Measurements from ENCODE around the gene BBX. TPM values are rescaled to one million over a fixed set of nuclear protein-coding genes. Genes with fewer than 3 reads are reported as not detected.
"Not testable (repeated sequence)": the region's sequence is repeated elsewhere in the genome, so short reads cannot be mapped to it uniquely, and the experiment has no call there.

Gene BBX
- total RNA-seq, 1 donor from 2014 or later = 141 TPM

GRCh38 chr3:107798381-107798780 lies 275.6 kb downstream of the BBX start:
- no peak for DNase-seq (ENCODE audit: low read depth)

- DNase-seq (ENCODE audit: low read depth) = no peak
Measured at GRCh38 chr3:107800710-107801109, 277.9 kb downstream of the BBX start.

GRCh38 chr3:107803170-107803569 lies 280.4 kb downstream of the BBX start:
- DNase-seq (ENCODE audit: low read depth) = no peak

- no peak for DNase-seq (ENCODE audit: low read depth)
Measured at GRCh38 chr3:107806021-107806420, 283.3 kb downstream of the BBX start.

GRCh38 chr3:107806536-107806935 lies 283.8 kb downstream of the BBX start:
- DNase-seq (ENCODE audit: low read depth) = no peak

GRCh38 chr3:107810171-107811071 lies 287.7 kb downstream of the BBX start:
- DNase-seq (ENCODE audit: low read depth) = peak; percentile 97

- DNase-seq (ENCODE audit: low read depth) = peak; percentile 32
Measured at GRCh38 chr3:107813026-107813425, 290.3 kb downstream of the BBX start.

GRCh38 chr3:107816107-107816506 lies 293.3 kb downstream of the BBX start:
- DNase-seq (ENCODE audit: low read depth) = peak; percentile 92

- peak; percentile 73 for DNase-seq (ENCODE audit: low read depth)
Measured at GRCh38 chr3:107817076-107817475, 294.3 kb downstream of the BBX start.

GRCh38 chr3:107818025-107818424 lies 295.3 kb downstream of the BBX start:
- DNase-seq (ENCODE audit: low read depth) = no peak

- no peak for DNase-seq (ENCODE audit: low read depth)
Measured at GRCh38 chr3:107819656-107820055, 296.9 kb downstream of the BBX start.

GRCh38 chr3:107822308-107822707 lies 299.5 kb downstream of the BBX start:
- DNase-seq (ENCODE audit: low read depth) = no peak

GRCh38 chr3:107824822-107825371 lies 302.1 kb downstream of the BBX start:
- DNase-seq (ENCODE audit: low read depth) = no peak

GRCh38 chr3:107825556-107825955 lies 302.8 kb downstream of the BBX start:
- DNase-seq (ENCODE audit: low read depth) = peak; percentile 21

GRCh38 chr3:107826727-107827126 lies 304.0 kb downstream of the BBX start:
- DNase-seq (ENCODE audit: low read depth) = no peak

- no peak for DNase-seq (ENCODE audit: low read depth)
Measured at GRCh38 chr3:107829185-107829584, 306.4 kb downstream of the BBX start.

- no peak for DNase-seq (ENCODE audit: low read depth)
Measured at GRCh38 chr3:107831590-107831989, 308.8 kb downstream of the BBX start.

- no peak for DNase-seq (ENCODE audit: low read depth)
Measured at GRCh38 chr3:107833043-107833442, 310.3 kb downstream of the BBX start.

GRCh38 chr3:107833722-107834416 lies 311.1 kb downstream of the BBX start:
- DNase-seq (ENCODE audit: low read depth) = no peak

GRCh38 chr3:107835001-107835400 lies 312.2 kb downstream of the BBX start:
- DNase-seq (ENCODE audit: low read depth) = not testable (repeated sequence)

GRCh38 chr3:107837895-107838612 lies 315.3 kb downstream of the BBX start:
- DNase-seq (ENCODE audit: low read depth) = no peak

- DNase-seq (ENCODE audit: low read depth) = no peak
Measured at GRCh38 chr3:107841831-107842230, 319.1 kb downstream of the BBX start.

All from renal cortical epithelial cell (primary cell).